HL-60 (cell line): ENCODE measurements around the gene IL3RA. TPM values are rescaled to one million over a fixed set of nuclear protein-coding genes. Genes with fewer than 3 reads are reported as not detected.

Experiments used
- DNase-seq, 2 experiments: peaks; one replicate each; pipeline ENCODE4 v3.0.0-alpha.2; 2010 to 2020; ENCODE audit warnings: low read depth in 1 of 2, low spot score in 1 of 2
- H3K27ac ChIP-seq: fragments of 250-450 bp; sonication (Bioruptor Pico); replicated peaks from 2 replicates; pipeline ENCODE4 v1.5.1; 2020; ENCODE audit warnings: mild to moderate bottlenecking, moderate library complexity
- H3K27me3 ChIP-seq: fragments of 250-450 bp; sonication (Bioruptor Pico); 2 replicates; pipeline ENCODE4 v1.5.1; 2021; ENCODE audit warnings: mild to moderate bottlenecking, moderate library complexity; ENCODE audit not compliant: insufficient read depth, poor library complexity, severe bottlenecking
- H3K4me3 ChIP-seq: replicated peaks from 2 replicates; pipeline ENCODE4 v1.5.1; 2011; ENCODE audit warnings: mild to moderate bottlenecking, control low read depth, low read length; ENCODE audit not compliant: insufficient read depth
- CTCF ChIP-seq: IDR thresholded peaks from one replicate; pipeline ENCODE4 v1.5.1; 2011; ENCODE audit warnings: low read length, control low read depth, inconsistent platforms; ENCODE audit not compliant: insufficient read depth
- GABPA ChIP-seq: IDR thresholded peaks from 2 replicates; pipeline ENCODE4 v1.6.1; 2012; ENCODE audit warnings: low read depth
- POLR2AphosphoS5 ChIP-seq: IDR thresholded peaks from 2 replicates; pipeline ENCODE4 v1.6.1; 2012; ENCODE audit warnings: low read depth
- SPI1 ChIP-seq: IDR thresholded peaks from 2 replicates; pipeline ENCODE4 v1.6.1; 2012; ENCODE audit warnings: low read depth, mild to moderate bottlenecking, borderline replicate concordance
- microRNA-seq: library from miRNA; unstranded; fragments of <30 nt; microRNA quantifications from one replicate; pipeline ENCODE4, GENCODE V29; 2018
- TF ChIP-seq, protein P1 (sequence below): IDR thresholded peaks from 2 replicates; pipeline ENCODE4 v1.6.1; 2012; ENCODE audit warnings: low read depth; ENCODE audit not compliant: insufficient replicate concordance

The IL3RA gene

DNA sequence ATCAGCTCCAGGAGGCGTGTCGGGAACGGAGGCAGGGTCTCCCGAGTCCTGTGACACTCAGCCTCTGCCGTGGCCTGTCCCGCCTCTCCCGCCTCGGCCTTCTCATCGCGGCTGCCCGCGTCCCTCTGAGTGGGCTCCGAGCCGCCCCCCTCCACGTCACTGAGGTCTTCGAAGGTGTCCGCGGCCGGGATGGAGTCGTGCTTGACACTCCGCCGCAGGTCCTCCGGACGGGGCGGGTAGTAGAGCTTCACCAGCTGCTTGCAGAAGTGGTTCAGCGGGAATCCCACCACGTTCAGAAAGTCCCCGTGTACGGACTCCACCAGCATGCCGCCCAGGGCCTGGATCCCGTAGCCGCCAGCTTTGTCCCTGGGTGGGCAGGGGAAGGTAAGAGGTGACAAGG is 91.2 kb downstream of the IL3RA start:
- Histone ChIP-seq H3K4me3 (no peak overlapping the region), H3K27me3 (no peaks in the 10 kb centered on the region), H3K27ac (no peak overlapping the region)
- no peak for DNase-seq
- TF ChIP-seq SPI1 (no peak), GABPA (no peak), POLR2AphosphoS5 (no peak), CTCF (no peak)
- TF ChIP-seq, protein P1, sequence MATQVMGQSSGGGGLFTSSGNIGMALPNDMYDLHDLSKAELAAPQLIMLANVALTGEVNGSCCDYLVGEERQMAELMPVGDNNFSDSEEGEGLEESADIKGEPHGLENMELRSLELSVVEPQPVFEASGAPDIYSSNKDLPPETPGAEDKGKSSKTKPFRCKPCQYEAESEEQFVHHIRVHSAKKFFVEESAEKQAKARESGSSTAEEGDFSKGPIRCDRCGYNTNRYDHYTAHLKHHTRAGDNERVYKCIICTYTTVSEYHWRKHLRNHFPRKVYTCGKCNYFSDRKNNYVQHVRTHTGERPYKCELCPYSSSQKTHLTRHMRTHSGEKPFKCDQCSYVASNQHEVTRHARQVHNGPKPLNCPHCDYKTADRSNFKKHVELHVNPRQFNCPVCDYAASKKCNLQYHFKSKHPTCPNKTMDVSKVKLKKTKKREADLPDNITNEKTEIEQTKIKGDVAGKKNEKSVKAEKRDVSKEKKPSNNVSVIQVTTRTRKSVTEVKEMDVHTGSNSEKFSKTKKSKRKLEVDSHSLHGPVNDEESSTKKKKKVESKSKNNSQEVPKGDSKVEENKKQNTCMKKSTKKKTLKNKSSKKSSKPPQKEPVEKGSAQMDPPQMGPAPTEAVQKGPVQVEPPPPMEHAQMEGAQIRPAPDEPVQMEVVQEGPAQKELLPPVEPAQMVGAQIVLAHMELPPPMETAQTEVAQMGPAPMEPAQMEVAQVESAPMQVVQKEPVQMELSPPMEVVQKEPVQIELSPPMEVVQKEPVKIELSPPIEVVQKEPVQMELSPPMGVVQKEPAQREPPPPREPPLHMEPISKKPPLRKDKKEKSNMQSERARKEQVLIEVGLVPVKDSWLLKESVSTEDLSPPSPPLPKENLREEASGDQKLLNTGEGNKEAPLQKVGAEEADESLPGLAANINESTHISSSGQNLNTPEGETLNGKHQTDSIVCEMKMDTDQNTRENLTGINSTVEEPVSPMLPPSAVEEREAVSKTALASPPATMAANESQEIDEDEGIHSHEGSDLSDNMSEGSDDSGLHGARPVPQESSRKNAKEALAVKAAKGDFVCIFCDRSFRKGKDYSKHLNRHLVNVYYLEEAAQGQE = no peak

DNA sequence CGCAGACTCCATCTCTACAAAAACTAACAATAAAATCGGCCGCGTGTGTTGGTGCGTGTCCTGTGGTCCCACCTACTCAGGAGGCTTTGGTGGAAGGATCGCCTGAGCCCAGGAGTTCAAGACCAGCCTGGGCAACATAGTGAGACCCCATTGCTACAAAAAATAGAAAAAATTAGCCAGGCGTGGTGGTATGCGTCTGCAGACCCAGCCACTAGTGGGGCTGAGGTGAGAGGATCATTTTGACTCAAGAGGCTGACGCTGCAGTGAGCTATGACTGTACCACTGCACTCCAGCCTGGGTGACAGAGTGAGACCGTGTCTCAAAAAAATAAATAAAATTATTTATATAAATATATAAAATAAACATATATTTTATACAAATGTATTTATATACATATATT is 93.9 kb downstream of the IL3RA start:
- TF ChIP-seq GABPA (no peak), SPI1 (no peak), POLR2AphosphoS5 (no peak), CTCF (no peak)
- TF ChIP-seq, protein P1 = no peak
- no peak for DNase-seq

More for the DNA sequence above, 93.9 kb downstream of the IL3RA start:
- H3K27ac ChIP-seq = no peak overlapping the region
- no peak overlapping the region for H3K4me3 ChIP-seq
- no peaks in the 10 kb centered on the region for H3K27me3 ChIP-seq

Small RNA genes lying within 50 kb of the gene (microRNA-seq; reads per million reads assigned to microRNA genes)
- gene MIR3690 = not detected
